MM.1S (cell line): ENCODE results near the gene ADGRE1.
A peak's percentile ranks its signal among the peaks of the same experiment; 100 is the strongest.

Experiments used
- DNase-seq: peaks from one replicate; pipeline ENCODE4 v3.0.0-alpha.2; 2015
- H2AFZ ChIP-seq: fragments of 300-600 bp; sonication (generic); 2 replicates; pipeline ENCODE4 v1.6.0; 2016; ENCODE audit warnings: antibody characterized with exemption, low read length
- H3F3A ChIP-seq: fragments of 300-600 bp; sonication (generic); 2 replicates; pipeline ENCODE4 v1.6.1; 2016; ENCODE audit warnings: mild to moderate bottlenecking, antibody characterized with exemption, low read length, moderate library complexity, mixed read lengths; ENCODE audit not compliant: insufficient read depth
- H3K27ac ChIP-seq: fragments of 300-600 bp; sonication (generic); 2 replicates; pipeline ENCODE4 v1.5.1; 2016; ENCODE audit warnings: mild to moderate bottlenecking, low read length
- H3K27me3 ChIP-seq: fragments of 300-600 bp; sonication (generic); replicated peaks from 2 replicates; pipeline ENCODE4 v1.6.0; 2016; ENCODE audit warnings: low read length; ENCODE audit not compliant: insufficient read depth
- H3K36me3 ChIP-seq: fragments of 300-600 bp; sonication (generic); replicated peaks from 2 replicates; pipeline ENCODE4 v1.6.1; 2016; ENCODE audit warnings: mild to moderate bottlenecking, low read length, mixed read lengths; ENCODE audit not compliant: insufficient read depth
- H3K4me1 ChIP-seq: fragments of 300-600 bp; sonication (generic); 2 replicates; pipeline ENCODE4 v1.6.1; 2016; ENCODE audit warnings: low read length, mixed read lengths
- H3K4me2 ChIP-seq: fragments of 300-600 bp; sonication (generic); 2 replicates; pipeline ENCODE4 v1.6.0; 2016; ENCODE audit warnings: low read depth, low read length
- H3K4me3 ChIP-seq: fragments of 300-600 bp; sonication (generic); 2 replicates; pipeline ENCODE4 v1.5.1; 2016; ENCODE audit warnings: low read length, mixed read lengths
- H3K79me2 ChIP-seq: fragments of 300-600 bp; sonication (generic); 2 replicates; pipeline ENCODE4 v1.6.1; 2016; ENCODE audit warnings: mixed run types, low read length, mixed read lengths
- H3K9ac ChIP-seq: fragments of 300-600 bp; sonication (generic); 2 replicates; pipeline ENCODE4 v1.6.1; 2016; ENCODE audit warnings: low read length, mixed read lengths
- H3K9me2 ChIP-seq: fragments of 300-600 bp; sonication (generic); replicated peaks from 2 replicates; pipeline ENCODE4 v1.6.1; 2016; ENCODE audit warnings: mild to moderate bottlenecking, low read length, mixed read lengths; ENCODE audit not compliant: insufficient read depth
- H3K9me3 ChIP-seq: fragments of 300-600 bp; sonication (generic); replicated peaks from 2 replicates; pipeline ENCODE4 v1.6.1; 2016; ENCODE audit warnings: mild to moderate bottlenecking, low read length, mixed read lengths; ENCODE audit not compliant: insufficient read depth
- H4K20me1 ChIP-seq: fragments of 300-600 bp; sonication (generic); 2 replicates; pipeline ENCODE4 v1.6.1; 2016; ENCODE audit warnings: mild to moderate bottlenecking, low read length, moderate library complexity, mixed read lengths; ENCODE audit not compliant: insufficient read depth
- EZH2 ChIP-seq: fragments of 300-600 bp; sonication (generic); optimal IDR thresholded peaks from 2 replicates; pipeline ENCODE3; 2017; ENCODE audit warnings: low read depth, mild to moderate bottlenecking, antibody characterized with exemption, low read length, mixed read lengths
- EZH2phosphoT487 ChIP-seq: fragments of 300-600 bp; sonication (generic); IDR thresholded peaks from 2 replicates; pipeline ENCODE4 v1.6.1; 2018; ENCODE audit warnings: antibody characterized with exemption, low read length
- TF ChIP-seq, protein P1 (sequence below): fragments of 300-600 bp; sonication (generic); IDR thresholded peaks from 2 replicates; pipeline ENCODE4 v1.5.1; 2016; ENCODE audit warnings: antibody characterized with exemption, low read length, mixed read lengths

ADGRE1 gene

DNA sequence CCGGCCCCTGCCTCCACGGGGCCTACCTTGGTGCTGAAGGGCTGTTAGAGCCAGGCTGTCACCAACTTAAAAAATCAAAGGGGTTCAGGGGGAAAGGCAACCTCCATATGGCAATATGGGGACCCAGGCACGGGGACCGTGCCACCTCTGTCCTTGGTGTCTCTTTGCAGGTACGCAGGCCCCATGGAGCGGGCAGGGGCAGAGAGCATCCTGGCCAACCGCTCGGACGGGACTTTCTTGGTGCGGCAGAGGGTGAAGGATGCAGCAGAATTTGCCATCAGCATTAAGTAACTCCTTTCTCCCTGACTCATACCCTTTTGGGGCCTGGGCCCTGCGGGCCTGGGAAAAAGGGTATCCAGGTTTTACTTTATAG is 39.6 kb upstream of the ADGRE1 start:
- TF ChIP-seq EZH2 (no peak), EZH2phosphoT487 (no peak)
- TF ChIP-seq, protein P1, sequence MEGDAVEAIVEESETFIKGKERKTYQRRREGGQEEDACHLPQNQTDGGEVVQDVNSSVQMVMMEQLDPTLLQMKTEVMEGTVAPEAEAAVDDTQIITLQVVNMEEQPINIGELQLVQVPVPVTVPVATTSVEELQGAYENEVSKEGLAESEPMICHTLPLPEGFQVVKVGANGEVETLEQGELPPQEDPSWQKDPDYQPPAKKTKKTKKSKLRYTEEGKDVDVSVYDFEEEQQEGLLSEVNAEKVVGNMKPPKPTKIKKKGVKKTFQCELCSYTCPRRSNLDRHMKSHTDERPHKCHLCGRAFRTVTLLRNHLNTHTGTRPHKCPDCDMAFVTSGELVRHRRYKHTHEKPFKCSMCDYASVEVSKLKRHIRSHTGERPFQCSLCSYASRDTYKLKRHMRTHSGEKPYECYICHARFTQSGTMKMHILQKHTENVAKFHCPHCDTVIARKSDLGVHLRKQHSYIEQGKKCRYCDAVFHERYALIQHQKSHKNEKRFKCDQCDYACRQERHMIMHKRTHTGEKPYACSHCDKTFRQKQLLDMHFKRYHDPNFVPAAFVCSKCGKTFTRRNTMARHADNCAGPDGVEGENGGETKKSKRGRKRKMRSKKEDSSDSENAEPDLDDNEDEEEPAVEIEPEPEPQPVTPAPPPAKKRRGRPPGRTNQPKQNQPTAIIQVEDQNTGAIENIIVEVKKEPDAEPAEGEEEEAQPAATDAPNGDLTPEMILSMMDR, result no peak
- no peaks in the 10 kb centered on the region for H3K9me2 ChIP-seq
- peaks cover 8% of the 10 kb centered on the region; the same call in 1 of the 2 replicates for H3K36me3 ChIP-seq
- H3K27me3 ChIP-seq, result no peaks in the 10 kb centered on the region
- no peak overlapping the region for H3K4me2 ChIP-seq
- H3K9me3 ChIP-seq, result no peaks in the 10 kb centered on the region
- peak overlapping the region; percentile 8; the same call in 1 of the 2 replicates for H3K27ac ChIP-seq
- no peak for DNase-seq
- H4K20me1 ChIP-seq, result no peaks in the 10 kb centered on the region
- peaks cover 16% of the 10 kb centered on the region for H3K79me2 ChIP-seq
- no peak overlapping the region for H2AFZ ChIP-seq
- no peak overlapping the region for H3K9ac ChIP-seq
- no peak overlapping the region for H3K4me3 ChIP-seq
- H3K4me1 ChIP-seq, result peaks cover 27% of the 10 kb centered on the region
- H3F3A ChIP-seq, result peaks cover 36% of the 10 kb centered on the region

DNA sequence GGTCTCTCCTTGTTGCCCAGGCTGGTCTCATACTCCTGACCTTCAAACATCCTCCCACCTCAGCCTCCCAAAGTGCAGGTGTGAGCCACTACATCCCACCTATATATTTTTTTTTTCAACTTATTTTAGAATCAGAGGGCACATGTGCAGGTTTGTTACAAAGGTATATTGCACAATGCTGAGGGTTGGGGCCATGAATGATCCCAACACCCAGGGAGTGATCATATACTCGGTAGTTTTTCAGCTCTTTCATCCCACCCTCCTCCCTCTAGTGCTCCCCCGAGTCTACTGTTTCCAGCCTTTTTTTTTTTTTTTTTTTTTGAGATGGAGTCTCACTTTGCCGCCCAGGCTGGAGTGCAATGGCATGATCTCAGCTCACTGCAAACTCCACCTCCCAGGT is 38.4 kb upstream of the ADGRE1 start:
- peak; percentile 26 for DNase-seq
- Histone ChIP-seq H3K4me2 (peak overlapping the region; percentile 30; the same call in 1 of the 2 replicates), H2AFZ (no peak overlapping the region), H3K9me2 (no peaks in the 10 kb centered on the region), H3K27me3 (no peaks in the 10 kb centered on the region), H3K36me3 (peaks cover 8% of the 10 kb centered on the region; the same call in 1 of the 2 replicates), H3K4me3 (no peak overlapping the region), H3K27ac (peak overlapping the region; percentile 89; the same call in 1 of the 2 replicates), H3K79me2 (peaks cover 16% of the 10 kb centered on the region), H3K9ac (peak overlapping the region; percentile 1; the same call in 1 of the 2 replicates), H4K20me1 (no peaks in the 10 kb centered on the region), H3F3A (peaks cover 25% of the 10 kb centered on the region), H3K4me1 (peaks cover 27% of the 10 kb centered on the region), H3K9me3 (no peaks in the 10 kb centered on the region)
- no peak for TF ChIP-seq EZH2phosphoT487
- TF ChIP-seq EZH2, result no peak
- TF ChIP-seq, protein P1, result no peak

DNA sequence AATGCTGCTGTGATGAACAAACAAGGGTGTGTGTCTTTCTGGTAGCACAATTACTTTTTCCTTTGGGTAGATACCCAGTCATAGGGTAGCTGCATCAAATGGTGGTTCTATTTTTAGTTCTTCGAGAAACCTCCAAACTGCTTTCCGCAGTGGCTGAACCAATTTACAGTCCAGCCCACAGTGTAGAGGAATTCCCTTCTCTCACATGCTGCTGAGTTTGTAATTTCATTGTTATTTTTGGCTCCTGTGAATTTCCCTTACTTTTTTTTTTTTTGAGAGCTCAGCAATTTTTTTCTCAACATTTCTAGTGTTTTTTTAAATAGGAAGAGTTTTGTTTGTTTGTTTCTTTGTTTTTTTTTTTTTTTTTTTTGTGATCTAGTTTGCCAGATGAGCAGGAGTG is 37.5 kb upstream of the ADGRE1 start:
- peak; percentile 97 for DNase-seq
- Histone ChIP-seq H3K9ac (peak overlapping the region; percentile 44; the same call in 1 of the 2 replicates), H3K9me2 (no peaks in the 10 kb centered on the region), H3K27ac (peak overlapping the region; percentile 89), H3K4me1 (peaks cover 27% of the 10 kb centered on the region), H3K9me3 (no peaks in the 10 kb centered on the region), H3K79me2 (peaks cover 13% of the 10 kb centered on the region), H4K20me1 (no peaks in the 10 kb centered on the region), H3K36me3 (peaks cover 16% of the 10 kb centered on the region; the same call in 1 of the 2 replicates), H3K4me3 (no peak overlapping the region), H3F3A (peaks cover 24% of the 10 kb centered on the region), H3K4me2 (peak overlapping the region; percentile 52), H2AFZ (0 out of 2 replicates have a peak overlapping the region, but pooled peaks have one; percentile 3), H3K27me3 (no peaks in the 10 kb centered on the region)
- TF ChIP-seq EZH2phosphoT487, result no peak

DNA sequence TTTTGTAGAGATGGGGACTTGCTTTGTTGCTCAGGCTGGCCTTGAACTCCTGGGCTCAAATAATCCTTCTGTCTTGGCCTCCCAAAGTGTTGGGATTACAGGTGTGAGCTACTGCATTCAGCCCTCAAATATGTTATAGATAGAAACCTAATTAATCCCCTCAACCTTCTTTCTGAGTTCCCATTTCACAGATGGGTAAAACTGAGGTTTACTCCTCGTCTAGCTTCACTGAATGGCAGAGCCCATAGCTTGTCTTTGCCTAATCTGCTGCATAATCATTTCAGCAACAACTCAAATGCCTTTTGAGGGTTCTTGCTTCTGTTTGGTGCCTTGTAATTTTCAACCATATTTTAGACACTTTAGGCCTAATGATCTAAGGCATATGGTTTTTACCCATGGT is 36.0 kb upstream of the ADGRE1 start:
- Histone ChIP-seq H2AFZ (no peak overlapping the region), H3F3A (peaks cover 24% of the 10 kb centered on the region), H3K27ac (0 out of 2 replicates have a peak overlapping the region, but pooled peaks have one; percentile 1), H3K9ac (no peak overlapping the region), H3K4me3 (no peak overlapping the region), H3K9me3 (no peaks in the 10 kb centered on the region), H3K27me3 (no peaks in the 10 kb centered on the region), H3K36me3 (peaks cover 19% of the 10 kb centered on the region; the same call in 1 of the 2 replicates), H4K20me1 (no peaks in the 10 kb centered on the region), H3K4me2 (no peak overlapping the region), H3K4me1 (peaks cover 27% of the 10 kb centered on the region), H3K79me2 (peaks cover 13% of the 10 kb centered on the region), H3K9me2 (no peaks in the 10 kb centered on the region)
- no peak for DNase-seq
- TF ChIP-seq, protein P1, result no peak
- TF ChIP-seq EZH2phosphoT487 (no peak), EZH2 (no peak)
